Calu3 (cell line): ENCODE data around the gene PLXNB2. TPM values are rescaled to one million over a fixed set of nuclear protein-coding genes. Genes with fewer than 3 reads are reported as not detected.

Experiments used
- BruUV-seq: library from RNA; stranded (reverse); fragments of 400-500 nt; replicated peaks from 2 replicates; lab custom pipeline; 2021; lab: Mats Ljungman, UMichigan
- CTCF ChIA-PET: fragments of 300-600 bp; sonication (Branson Sonifier 250); formaldehyde crosslinking; loops from one replicate; lab custom pipeline; 2022; ENCODE audit warnings: antibody characterized with exemption; lab: Charles Lee
- DNase-seq: peaks from one replicate; pipeline ENCODE4 v3.0.0; 2022
- H3K27ac Mint-ChIP-seq: one replicate; pipeline ENCODE4 v1.8.0; 2022; ENCODE audit warnings: mixed read lengths; ENCODE audit not compliant: unreplicated experiment
- H3K27me3 Mint-ChIP-seq: one replicate; pipeline ENCODE4 v1.8.0; 2022; ENCODE audit warnings: mixed read lengths; ENCODE audit not compliant: unreplicated experiment
- H3K36me3 Mint-ChIP-seq: one replicate; pipeline ENCODE4 v1.8.0; 2022; ENCODE audit warnings: mild to moderate bottlenecking, moderate library complexity, mixed read lengths; ENCODE audit not compliant: insufficient read depth, unreplicated experiment
- H3K4me1 Mint-ChIP-seq: one replicate; pipeline ENCODE4 v1.8.0; 2022; ENCODE audit warnings: mild to moderate bottlenecking, low read depth, mixed read lengths; ENCODE audit not compliant: unreplicated experiment
- H3K4me3 Mint-ChIP-seq: one replicate; pipeline ENCODE4 v1.8.0; 2022; ENCODE audit warnings: mild to moderate bottlenecking, low read depth, moderate library complexity, mixed read lengths; ENCODE audit not compliant: unreplicated experiment
- H3K9me3 Mint-ChIP-seq: one replicate; pipeline ENCODE4 v1.8.0; 2022; ENCODE audit warnings: low read depth, mixed read lengths; ENCODE audit not compliant: unreplicated experiment
- intact Hi-C: fragments of 100-400 bp; cut with micrococcal nuclease; formaldehyde crosslinking; loops from one replicate; pipeline ENCODE4 v1.10.0; 2022; ENCODE audit not compliant: unreplicated experiment
- total RNA-seq: library from RNA; stranded (reverse); gene quantifications from 2 replicates; pipeline ENCODE4 v1.2.3, GENCODE V29; 2022
- TF ChIP-seq, protein P1 (sequence below): fragments of 200-600 bp; IDR thresholded peaks from one replicate; pipeline ENCODE4 v1.8.0; 2022; ENCODE audit warnings: antibody characterized with exemption; ENCODE audit not compliant: unreplicated experiment

PLXNB2 gene
- total RNA-seq, 1 experiment from 2014 or later, result 298 TPM

DNA sequence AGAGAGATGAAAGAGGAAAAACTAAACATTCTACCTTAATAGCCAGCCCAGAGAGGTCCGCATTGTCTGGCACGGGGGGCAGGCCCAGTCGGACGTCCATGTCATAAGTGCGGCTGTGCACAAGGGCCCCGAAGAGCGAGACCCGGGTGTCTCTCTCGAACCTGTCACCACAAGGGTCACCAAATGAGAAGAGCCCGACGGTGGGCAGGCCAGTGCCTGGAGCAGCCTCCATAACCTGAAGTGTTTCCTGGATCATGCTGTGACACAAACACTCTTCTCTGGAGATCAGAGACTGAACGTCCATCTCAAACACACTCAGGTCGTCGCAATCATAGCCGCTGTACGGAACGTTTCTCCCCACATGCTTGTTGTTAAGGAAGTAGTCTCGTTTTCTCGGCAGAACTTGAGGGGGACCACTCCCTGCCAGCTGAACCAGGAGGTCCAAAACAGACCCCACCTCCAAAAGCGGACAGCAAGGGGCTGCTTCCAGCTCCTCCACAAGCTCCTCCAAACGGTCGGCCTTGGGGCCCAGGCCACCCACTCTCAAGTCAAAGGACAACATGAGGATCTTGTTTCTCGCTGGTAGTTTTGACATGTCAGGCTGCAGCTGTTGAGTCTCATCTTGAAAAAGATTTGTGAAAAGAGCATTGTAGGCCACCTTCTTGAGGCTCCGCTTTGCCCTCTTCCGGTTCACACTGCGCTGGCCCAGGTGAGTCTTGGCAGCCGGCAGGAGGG is 63.6 kb downstream of the PLXNB2 start:
- Mint-ChIP-seq H3K9me3 (no peaks in the 10 kb centered on the region), H3K4me3 (peak overlapping the region; percentile 78), H3K36me3 (peaks cover 77% of the 10 kb centered on the region), H3K4me1 (peaks cover 11% of the 10 kb centered on the region), H3K27me3 (no peaks in the 10 kb centered on the region), H3K27ac (peak overlapping the region; percentile 83)
- no TSS peak for BruUV-seq
- TF ChIP-seq, protein P1, sequence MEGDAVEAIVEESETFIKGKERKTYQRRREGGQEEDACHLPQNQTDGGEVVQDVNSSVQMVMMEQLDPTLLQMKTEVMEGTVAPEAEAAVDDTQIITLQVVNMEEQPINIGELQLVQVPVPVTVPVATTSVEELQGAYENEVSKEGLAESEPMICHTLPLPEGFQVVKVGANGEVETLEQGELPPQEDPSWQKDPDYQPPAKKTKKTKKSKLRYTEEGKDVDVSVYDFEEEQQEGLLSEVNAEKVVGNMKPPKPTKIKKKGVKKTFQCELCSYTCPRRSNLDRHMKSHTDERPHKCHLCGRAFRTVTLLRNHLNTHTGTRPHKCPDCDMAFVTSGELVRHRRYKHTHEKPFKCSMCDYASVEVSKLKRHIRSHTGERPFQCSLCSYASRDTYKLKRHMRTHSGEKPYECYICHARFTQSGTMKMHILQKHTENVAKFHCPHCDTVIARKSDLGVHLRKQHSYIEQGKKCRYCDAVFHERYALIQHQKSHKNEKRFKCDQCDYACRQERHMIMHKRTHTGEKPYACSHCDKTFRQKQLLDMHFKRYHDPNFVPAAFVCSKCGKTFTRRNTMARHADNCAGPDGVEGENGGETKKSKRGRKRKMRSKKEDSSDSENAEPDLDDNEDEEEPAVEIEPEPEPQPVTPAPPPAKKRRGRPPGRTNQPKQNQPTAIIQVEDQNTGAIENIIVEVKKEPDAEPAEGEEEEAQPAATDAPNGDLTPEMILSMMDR, result no peak
- no peak for DNase-seq
- intact Hi-C loops, result no loop called here
- CTCF ChIA-PET, result no interaction called here

DNA sequence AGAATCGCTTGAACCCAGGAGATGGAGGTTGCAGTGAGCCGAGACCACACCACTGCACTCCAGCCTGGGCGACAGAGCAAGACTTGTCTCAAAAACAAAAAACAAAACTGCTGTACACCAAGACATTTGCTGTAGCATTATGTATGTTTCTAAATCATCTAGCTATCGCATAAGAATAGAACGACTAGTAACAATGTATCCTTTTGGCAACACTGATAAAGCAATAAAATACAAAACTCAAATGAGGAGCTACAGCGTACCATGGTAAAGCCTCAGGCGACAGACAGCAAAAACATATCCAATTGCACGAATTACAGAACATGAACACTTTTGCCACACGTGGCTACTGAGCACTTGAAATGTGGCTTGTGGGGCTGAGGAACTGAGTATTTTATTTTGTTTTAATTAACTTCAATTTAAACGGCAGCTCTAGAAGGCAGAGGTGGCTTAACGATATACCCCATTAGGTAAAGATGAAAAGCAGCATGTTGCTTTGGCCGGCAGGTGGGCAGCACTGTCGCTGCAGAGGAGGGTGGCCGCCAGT is 65.0 kb downstream of the PLXNB2 start:
- Mint-ChIP-seq H3K4me1 (peaks cover 11% of the 10 kb centered on the region), H3K9me3 (no peaks in the 10 kb centered on the region), H3K4me3 (peak overlapping the region; percentile 78), H3K27me3 (no peaks in the 10 kb centered on the region), H3K27ac (no peak overlapping the region), H3K36me3 (peaks cover 75% of the 10 kb centered on the region)
- intact Hi-C loops, result no loop called here
- BruUV-seq, result no TSS peak
- DNase-seq, result no peak
- CTCF ChIA-PET, result interaction anchor here (0.7 kb wide), 1 partner anchor 100 kb away, joined by 3 read pairs; no protein-coding TSS in a partner anchor
- TF ChIP-seq, protein P1, result no peak

- no peaks in the 10 kb centered on the region for H3K27me3 Mint-ChIP-seq
- TF ChIP-seq, protein P1, result no peak
- DNase-seq, result no peak
- intact Hi-C loops, result no loop called here
- CTCF ChIA-PET, result no interaction called here
- H3K4me3 Mint-ChIP-seq, result no peak overlapping the region
- no peak overlapping the region for H3K27ac Mint-ChIP-seq
- H3K36me3 Mint-ChIP-seq, result peaks cover 51% of the 10 kb centered on the region
- no peaks in the 10 kb centered on the region for H3K9me3 Mint-ChIP-seq
- H3K4me1 Mint-ChIP-seq, result peaks cover 11% of the 10 kb centered on the region
- BruUV-seq, result no TSS peak
Measured at GRCh38 chr22:50238755-50239154, 68.7 kb downstream of the PLXNB2 start.

DNA sequence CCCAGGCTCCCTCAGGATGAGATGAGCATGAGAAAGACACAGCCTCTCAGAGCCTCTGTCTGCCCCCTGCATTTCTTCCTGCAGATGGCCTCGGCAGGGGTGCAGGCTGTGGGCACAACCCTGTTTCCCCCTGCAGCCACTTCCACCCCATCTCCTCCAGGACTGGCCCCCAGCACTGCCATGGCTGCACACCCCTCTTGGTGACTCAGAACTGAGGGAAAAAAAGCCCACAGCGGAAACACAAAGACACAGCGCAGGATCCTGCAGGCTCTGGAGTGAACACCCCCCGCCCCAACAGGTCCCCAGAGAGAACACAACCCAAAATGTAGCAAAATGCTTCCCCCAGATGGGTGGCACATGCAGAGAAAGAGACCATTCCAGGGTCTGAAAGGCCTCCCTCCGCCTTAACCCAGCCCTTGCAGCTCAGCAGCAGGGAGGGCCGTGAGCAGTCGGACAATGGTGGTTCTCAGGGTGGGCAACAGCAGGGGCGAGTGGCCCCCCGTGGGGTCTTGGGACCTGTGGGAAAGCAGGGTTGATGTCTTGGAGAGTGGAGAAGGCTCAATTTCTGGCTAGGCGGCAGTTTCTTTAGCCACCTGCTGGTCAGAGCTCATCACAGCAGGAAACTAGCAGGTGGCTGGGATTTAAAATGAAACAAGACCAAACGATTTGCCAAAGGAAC is 70.6 kb downstream of the PLXNB2 start:
- DNase-seq, result peak; percentile 36
- Mint-ChIP-seq H3K9me3 (no peaks in the 10 kb centered on the region), H3K27me3 (no peaks in the 10 kb centered on the region), H3K4me3 (no peak overlapping the region), H3K27ac (no peak overlapping the region), H3K4me1 (peaks cover 8% of the 10 kb centered on the region), H3K36me3 (peaks cover 49% of the 10 kb centered on the region)
- CTCF ChIA-PET, result interaction anchor here (1.2 kb wide), 1 partner anchor 88 kb away, joined by 4 read pairs; no protein-coding TSS in a partner anchor
- TF ChIP-seq, protein P1, result peak; percentile 62
- intact Hi-C loops, result no loop called here
- no TSS peak for BruUV-seq
